HG03097 (cell line): Measurements from ENCODE around the gene GHRH.

Source experiments
- ATAC-seq: cut with Tn5 transposase; IDR thresholded peaks from one replicate; pipeline ENCODE4 v1.9.1; 2021; ENCODE audit not compliant: unreplicated experiment, low FRiP score

GHRH gene, protein sequence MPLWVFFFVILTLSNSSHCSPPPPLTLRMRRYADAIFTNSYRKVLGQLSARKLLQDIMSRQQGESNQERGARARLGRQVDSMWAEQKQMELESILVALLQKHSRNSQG

DNA sequence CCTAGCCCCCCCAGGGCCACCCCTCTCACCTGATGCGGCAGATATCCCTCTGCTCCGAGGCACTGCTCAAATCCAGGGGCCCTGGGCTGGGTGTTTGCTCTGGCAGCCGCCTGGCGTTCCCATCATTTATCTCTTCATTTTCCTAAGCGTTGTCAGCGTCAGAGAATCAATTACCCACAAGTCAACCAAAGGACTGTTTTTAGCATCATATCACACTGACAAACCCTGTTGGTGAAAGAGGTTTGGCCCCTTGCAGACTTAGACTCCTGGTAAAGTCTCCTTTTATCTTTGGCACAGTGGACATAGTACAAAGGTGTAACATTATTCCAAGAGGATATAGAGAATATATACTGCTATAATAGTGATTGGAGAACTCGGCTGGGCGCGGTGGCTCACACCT is at the start of gene GHRH:
GHRH (minus strand) TSS at position 101 of the 400 bp plus-strand sequence. CDS start 4,925 bp downstream, outside the sequence.
- no peak for ATAC-seq

DNA sequence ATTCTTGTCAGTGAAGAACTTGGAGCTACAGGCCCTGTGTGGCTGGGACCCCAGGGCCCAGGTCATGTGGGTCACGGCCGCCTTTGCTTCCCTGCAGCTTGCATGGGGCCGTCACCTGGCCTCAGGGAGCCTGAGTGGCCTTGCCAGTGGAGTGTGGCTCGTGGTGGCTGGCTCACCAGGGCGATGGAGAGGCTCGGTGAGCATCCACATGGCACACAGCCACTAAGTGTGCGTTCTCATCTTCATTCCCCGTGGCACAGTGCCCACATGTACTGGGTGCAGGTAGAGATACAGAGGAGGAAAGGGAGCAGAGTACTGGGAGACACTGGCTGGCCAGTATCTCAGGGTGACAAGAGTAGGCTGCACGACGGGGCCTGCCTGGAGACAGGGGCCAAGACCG is 49.3 kb upstream of the GHRH start:
- ATAC-seq: no peak

DNA sequence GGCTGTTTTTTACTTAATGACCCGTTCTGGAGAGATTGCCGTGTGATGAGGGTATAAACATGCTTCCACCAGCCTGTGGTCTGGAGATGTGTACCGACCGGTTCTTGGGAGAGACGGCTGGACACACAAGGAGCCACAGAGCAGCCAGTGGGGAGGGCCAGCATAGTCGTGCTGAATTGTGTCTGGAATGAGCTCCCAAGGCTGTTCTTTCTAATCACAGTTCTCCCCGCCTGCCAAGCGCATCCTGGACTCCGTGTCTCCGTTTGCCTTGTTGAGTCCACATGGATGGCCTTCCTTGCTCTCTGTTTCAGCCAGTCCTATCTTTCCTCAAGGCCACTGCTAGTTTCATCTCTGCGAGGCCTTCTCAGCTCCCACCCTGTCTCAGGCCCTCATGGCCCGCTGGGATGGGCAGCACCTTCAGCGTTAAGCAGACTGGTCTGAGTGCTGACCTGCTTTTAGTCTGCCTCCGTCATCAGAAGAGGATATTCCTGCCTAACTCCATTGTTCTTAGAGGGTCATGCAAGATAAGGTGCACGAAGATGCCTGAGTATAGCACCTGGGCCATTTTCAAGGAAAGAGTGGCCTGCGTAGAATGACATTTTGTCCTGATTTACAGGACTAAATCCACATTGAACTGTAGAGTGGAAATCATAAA is 48.4 kb upstream of the GHRH start:
- no peak for ATAC-seq

DNA sequence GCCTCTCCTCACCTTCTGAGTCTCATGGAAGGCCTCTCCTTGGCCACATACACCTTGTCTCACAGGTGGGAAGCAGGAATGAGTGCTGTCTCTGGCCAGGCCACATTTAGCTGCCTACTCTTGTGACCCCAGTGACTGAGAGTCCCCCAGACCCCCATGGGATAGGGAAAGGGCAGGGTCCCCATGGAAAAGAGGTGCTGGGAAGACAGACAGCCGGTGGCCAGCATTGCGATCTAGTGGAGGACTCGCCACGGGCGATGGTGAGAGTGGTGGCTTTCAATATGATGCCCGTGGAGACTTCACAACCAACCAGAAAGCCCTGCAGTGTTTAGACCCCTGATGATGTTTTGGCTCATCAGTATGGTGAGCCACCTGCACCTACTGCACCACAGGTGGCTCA is 47.7 kb upstream of the GHRH start:
- no peak for ATAC-seq

DNA sequence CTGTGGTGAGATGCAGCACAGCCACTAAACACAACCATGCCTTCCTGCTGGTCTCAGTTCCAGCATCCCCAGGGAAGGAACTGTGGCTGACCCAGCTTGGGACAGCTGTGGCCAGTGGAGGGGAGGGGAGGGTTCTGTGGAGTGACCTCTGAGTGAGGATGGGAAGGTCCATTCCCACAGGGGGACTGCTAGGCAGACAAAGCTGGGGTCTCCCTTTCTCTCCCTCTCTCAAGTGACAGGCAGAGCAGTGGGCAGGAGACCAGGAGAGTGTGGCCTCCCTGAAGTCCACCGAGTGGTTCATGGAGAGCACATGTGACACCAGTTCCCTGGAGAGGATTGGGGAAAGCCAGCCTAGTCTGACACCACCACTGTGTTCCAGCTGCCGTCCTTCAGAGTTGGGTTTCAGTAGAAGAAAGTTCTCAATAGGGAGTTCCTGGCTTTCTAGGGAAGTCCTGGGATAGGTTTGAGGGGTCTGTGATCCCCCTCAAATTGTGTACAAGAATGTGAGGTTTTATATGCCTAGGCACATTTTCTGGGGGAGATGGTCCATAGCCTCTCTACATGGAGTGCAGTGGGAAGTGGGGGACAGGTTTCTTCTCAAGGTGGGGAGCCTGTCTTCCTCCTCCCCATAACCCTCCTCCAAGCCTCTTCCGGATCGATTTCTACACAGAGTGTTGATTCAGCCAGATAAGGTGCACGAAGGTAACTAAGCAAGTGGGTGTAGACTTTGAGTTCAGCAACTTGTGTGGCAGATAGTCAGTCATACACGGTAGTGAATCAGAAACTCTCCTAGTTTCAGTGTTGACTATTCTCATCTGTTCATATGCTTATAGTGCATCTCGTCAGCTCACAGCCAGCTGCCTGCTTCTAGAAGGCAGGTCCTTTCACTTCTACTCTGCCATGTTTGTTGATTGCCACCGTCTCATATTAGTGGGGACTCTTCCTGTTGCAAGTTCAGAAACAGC is 46.8 kb upstream of the GHRH start:
- peak; percentile 75 for ATAC-seq

DNA sequence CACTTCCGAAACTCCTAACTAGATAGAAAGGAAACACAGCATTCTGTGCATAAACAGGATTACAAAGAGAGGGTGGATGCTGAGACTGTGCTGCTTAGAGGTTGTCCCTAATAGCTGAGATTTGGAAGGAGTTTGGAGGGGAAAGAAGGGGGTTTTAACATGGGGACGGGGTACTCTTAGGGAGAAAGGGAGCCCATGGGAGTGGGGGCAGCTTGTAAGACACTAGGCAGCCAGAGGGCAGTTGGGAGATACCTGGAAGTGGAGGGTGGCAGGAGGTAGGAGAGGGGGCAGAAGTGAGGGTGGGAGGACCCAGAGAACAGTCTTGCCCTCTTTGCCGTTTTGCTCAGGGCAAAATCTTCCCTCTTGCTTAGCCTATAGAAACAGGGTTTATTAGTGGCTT is 44.2 kb upstream of the GHRH start:
- no peak for ATAC-seq

DNA sequence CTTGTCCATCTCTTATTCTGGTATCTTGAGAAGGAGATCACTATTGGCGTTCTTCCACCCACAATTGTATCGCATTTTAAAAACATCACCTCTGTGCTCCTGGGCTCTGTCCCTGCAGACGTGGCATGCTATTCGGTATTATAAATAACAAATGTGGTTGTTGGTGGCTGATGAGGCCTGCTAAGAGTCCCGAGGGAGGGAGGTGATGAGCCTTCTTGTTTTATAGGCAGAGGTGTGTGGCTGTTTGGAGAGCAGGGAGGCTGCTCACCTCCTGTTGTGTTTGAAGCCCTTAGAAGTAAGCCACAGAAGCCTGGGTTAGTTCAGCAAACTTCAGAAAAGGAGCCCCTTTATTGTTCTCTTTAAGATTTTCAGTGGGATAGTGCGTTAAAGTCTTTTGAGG is 43.5 kb upstream of the GHRH start:
- no peak for ATAC-seq

DNA sequence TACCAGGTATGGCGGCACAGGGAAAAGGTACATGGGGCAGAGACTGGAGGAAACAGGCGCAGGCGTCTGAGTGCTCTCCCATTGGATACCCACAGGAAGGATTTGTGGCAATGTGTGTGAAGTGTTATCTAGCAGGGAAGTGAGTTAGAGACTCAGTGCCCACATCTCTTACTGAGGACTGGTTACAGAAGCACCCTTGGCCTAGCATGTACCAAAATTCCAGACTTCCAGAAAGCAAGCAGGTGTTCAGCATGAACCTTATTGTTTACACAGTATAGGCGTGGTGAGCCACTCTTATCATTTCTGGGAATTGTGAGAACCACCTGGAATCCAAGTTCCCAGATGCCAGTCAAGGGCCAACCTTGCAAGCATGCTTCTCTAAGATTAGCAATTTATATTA is 42.0 kb upstream of the GHRH start:
- ATAC-seq: no peak

DNA sequence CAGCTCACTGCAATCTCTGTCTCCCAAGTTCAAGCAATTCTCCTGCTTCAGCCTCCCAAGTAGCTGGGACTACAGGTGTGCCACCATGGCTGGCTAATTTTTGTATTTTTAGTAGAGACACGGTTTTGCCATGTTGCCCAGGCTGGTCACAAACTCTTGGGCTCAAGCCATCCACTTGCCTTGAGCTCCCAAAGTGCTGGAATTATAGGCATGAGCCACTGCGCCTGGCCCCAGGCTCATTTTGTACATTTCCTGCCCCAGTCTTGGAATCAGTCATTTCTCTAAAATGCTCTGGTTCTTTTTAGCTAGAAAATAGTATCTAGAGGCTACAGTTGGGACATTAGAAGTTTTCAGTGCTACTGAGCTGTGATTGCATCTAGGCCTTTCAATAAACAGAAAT is 41.4 kb upstream of the GHRH start:
- ATAC-seq: no peak

DNA sequence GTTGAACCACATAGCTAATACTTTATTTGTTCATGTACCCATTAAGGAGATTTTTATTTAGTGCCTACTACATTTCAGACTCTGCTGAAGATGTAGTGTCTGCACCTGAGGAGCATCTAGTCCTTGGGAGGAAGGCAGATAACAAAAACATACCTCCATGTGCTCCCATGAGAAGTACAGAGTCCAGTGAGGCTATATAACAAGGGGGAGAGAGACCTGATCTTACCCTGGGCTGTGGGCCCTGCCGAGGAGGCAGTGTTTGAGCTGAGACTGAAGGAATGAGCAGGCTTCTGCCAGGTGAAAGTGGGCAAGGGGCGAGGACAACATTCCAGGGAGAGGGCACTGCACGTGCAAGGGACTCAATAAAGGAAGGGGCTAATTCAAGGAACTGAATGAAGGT is 39.9 kb upstream of the GHRH start:
- no peak for ATAC-seq

DNA sequence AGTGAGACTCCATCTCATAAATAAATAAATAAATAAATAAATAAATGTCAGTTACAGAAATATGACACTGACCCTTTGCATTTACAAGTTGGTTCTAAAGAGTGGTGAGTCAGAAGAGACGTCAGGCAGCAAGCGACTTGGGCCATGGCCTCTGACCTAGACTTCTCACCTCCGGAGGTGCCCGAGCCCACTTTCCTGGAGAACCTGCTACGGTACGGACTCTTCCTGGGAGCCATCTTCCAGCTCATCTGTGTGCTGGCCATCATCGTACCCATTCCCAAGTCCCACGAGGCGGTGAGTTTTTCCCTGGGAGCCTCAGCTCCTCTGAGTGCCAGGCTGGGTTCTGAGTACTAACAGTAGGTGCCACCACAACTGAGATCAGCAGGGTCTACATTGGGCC is 39.5 kb upstream of the GHRH start:
- ATAC-seq: no peak

DNA sequence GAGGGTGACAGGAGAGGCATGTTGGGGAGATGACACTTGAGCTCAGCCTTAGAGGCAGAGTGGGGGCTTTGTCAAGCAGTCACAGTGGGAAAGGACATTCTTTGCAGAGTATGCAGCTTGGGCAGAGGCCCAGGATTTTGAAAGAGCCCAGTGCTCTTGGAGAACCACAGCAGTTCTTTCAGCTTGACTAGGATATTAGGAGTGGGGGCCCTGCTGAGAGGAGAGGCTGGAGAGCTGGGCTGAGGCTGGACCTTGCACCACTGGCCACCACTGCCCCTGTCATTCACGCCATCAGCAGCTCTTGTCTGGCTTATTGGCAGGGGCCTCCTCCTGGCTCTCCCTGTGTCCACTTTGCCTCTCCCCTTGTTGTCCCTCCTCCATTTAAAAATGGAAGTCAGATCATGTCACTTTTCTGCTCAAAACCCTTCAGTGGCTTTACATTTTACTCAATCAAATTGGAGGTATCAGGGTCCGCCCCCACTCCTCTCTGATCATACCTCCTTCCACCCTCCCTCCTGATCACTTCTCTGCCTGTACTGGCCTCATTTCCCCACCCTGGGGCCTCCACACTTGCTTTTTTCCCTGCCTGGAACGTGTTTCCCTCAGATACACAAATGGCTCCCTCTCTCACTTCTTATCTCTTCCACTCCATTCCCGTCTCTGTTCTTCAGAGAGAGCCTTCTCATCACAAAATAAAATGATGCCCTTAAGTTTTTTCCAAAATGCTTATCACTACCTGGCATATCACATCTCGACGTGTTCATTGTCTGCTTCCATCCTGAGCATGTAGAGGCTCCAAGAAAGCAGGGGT is 38.3 kb upstream of the GHRH start:
- no peak for ATAC-seq

DNA sequence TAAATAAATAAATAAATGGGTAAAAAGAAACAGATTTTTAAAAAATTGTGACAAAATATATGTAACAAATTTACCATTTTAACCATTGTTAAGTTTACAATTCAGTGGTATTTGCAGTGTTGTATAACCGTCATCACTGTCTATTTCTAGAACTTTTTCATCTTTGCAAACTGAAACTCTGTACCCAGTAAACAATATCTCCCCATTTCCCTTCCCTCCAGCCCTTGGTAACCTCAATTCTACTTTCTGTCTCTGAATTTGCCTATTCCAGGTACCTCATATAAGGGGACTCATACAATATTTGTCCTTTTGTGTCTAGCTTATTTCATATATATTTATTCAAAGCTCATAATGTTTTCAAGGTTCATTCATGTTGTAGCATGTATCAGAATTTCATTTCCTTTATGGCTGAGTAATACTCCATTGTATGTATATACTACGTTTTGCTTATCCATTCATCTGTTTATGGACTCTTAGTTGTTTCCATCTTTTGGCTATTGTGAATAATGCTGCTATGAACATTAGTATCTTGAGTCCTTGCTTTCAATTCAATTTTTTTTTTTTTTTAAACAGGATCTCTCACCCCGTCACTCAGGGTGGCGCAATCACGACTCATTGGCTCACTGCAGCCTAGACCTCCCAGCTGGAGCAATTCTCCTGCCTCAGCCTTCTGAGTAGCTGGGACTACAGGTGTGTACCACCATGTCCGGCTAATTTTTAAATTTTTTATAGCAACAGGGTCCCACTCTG is 36.8 kb upstream of the GHRH start:
- ATAC-seq: no peak

DNA sequence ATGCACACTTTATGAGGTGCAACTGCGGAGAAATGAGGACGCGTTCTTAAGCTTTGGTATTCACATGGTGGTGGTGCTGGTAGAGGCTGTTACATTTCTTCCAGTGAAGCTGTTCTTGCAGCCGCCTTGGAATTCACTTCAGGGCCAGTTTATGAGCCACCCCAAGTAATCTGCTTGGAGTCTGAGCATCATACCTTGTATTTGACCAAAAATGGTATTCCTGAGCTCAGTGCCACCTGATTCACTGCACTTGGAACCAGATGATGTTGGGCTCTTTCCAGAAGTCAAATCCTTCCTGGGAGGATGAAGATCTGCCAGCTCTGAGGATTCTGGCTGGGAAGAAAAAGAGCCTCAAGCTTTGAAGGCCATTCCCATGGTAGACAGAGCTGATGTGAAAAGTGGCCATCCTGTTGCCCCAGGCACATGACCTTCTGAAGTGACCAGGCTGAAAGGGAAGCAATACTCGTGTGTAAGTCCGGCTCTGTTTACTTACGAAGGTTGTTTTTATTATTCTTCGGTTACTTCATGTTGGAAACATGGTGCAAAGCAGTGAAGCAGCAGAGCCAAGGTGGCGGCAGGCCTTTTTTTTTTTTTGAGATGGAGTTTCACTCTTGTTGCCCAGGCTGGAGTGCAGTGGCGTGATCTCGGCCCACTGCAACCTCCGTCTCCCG is 35.6 kb upstream of the GHRH start:
- ATAC-seq: no peak

DNA sequence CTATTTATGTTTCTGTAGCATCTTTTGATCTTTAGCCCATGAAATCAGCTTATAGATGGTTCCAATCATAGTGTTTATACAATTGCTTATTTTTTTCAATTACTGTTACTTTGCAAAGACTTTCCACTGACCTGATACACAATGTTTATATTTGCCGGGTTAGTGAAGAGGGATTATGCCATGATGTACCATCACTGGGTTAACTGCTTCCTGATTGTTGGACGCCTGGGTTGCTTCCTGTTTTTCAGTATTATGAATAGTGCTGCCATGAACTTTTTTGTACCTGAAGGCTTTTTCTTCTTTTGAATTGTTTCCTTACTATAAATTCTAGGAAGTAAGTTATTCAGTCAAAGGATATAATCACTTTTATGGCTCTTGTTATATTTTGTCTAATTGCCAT is 34.8 kb upstream of the GHRH start:
- no peak for ATAC-seq

DNA sequence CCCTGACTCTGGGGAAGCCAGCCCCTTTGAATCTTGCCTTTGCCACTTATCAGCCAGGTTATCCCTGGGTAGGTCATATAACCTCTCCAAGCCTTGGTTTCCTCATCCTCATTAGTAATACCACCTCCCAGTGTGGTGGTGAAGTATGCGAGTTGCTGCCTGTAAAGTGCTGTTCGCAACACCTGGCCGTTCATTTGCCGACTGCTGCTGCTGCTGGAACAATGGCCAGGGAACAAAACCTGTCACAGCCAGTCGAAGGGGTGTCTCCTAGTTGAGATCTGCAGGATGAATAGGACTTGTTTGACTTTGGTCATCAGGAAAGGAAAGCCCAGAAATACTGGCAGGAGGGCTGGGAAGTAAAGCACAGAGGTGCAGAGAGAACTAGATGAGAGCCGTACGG is 34.0 kb upstream of the GHRH start:
- ATAC-seq: no peak

DNA sequence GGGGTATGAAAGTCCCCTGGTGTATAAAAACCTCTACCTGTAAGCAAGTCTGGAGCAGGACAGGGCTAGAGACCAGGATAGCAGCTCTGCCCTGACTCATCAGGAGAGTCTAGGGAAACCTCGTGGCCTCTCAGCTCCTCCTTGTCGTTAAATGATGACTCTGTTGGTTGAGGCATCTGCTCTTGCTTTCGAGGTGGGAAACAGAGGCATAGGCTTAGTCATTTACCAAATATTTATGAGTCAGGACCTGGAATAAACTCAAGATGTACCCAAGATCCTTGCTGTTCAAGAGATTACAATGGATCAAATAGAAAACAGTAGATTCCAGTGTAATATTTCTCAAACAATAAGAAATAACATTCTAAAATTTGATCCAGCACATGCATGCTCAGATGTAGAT is 33.4 kb upstream of the GHRH start:
- ATAC-seq: no peak

DNA sequence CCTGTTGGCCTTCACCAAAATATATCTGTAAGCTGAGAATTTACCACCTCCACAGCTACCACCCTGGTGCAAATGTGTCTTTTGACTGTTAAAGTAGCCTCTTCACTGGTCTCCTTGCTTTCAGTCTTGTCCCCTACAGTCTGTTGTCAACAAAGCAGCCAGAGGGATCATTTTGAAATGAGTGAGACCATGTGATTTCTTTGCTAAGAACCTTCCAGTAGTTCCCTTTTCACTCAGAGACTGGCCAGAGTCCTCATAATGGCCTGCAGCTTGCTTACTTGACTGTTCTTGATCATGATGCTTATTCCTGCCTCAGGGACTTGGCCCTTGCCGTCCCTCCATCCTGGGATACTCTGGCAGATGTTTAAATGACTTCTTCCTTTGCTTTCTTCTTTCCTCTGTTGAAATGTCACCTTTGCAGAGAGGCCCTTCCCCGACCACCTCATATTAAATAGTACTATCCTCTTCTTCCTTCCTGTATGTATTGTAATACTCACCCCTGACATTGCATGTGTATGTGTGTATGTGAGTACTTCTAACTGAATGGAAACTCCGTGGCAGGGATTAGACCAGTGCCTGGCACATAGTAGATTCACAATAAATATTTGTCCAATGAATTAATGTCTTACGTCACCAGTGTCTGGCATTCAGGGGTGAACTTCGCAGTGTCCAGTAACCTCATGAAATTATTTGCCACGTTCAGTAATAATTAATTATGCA is 32.8 kb upstream of the GHRH start:
- ATAC-seq: no peak

DNA sequence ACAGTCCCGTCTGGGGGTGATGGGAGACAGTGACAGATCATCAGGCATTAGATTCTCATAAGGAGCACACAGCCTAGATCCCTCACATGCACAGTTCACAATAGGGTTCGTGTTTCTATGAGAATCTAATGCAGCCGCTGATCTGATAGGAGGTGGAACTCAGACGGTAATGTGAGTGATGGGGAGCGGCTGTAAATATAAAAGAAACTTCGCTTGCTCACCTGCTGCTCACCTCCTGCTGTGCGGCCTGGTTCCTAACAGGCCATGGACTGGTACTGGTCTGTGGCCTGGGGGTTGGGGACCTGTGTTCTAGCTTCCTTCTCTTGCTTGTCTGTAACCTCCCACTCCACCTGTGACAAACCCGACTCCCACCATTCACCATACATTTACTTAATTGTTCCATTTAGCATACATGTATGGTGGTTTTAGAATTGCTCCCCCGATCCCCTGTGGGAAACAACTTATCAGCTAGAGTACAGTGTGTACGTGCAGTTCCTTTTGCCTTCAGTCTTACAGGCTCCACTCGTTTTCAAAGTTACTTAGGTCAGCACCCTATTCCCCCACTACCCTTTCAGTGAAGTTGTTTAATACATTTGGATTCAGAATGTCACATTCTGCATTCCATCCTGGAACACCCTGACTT is 31.8 kb upstream of the GHRH start:
- no peak for ATAC-seq
